T-helper 2 cell (primary cell): ENCODE results near the gene DNAH12.

ENCODE experiments used
- DNase-seq, 5 experiments: peaks; one replicate each; pipeline versions ENCODE4 v3.0.0 to v3.0.0-alpha.2; 2012 to 2022

DNAH12 gene

GRCh38 chr3:57298041-57298440 is 246.1 kb downstream of the DNAH12 start:
- no peak for DNase-seq

DNA sequence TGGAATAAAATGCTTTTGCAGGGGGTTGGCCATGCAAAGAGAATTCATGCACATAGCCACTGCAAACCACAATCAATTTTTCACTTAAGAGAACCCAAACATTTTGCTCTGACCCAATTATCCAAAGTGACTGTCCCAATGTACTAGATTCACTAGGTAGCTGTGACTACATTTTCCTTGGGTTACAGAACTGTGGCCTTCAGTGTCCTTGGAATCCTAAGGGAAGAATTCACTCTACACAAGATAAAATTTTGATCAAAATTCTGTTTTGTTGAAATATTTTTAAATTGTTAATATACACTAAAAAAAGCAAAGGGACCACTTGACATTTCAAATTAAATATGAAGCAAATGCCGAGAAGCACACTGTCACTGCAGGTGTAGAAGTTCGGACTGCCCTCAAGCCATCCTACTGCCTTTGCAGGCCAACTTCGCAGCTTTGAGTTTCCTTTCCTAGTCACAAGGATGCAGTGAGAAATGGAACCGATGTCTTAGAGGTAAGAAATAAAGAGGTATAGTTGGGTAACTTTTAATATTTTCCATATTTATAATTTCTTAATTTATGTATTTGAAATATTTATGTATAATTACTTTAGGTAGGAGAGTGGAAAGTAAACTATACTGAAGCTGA is 251.1 kb downstream of the DNAH12 start:
- no peak for DNase-seq

DNA sequence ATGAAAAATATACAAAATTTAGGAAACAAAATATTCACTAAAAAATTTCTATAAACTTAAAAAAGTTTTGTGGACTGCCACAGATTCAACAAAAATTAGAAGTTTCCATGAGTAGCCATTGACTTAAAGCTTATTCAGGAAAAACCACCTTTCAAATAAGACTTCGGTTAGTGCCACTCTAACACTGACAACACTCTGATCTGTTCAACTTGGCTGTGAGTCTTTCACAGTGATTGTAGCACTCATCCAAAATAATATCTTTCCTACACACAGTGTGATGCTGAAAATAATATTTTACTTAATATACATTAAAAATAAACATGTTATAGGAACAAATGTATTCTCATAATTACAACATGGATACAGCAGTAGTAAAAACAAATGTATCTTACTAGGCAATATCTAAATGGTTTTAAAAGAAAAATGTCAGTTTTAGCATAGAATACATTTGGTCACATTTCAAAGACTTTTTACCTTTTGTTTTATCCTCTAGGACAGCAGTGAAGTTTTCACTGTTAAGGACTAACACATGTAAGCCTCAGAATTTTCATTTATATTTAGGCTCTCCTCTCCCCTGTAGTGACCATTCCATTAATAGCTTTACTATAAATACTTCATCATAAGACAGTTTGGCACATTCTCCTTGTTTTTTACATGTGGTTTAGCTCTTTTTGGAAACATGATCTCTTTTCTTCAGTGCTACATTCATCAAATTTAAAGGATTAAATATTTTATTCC is 251.8 kb downstream of the DNAH12 start, which contains the start of gene ASB14:
Gene ASB14, minus strand, starts transcription at position 527 of the 738 bp plus-strand sequence. CDS start 652 bp downstream, outside the sequence.
- DNase-seq: no peak

GRCh38 chr3:57288403-57288802 is 255.7 kb downstream of the DNAH12 start:
- DNase-seq: no peak

DNA sequence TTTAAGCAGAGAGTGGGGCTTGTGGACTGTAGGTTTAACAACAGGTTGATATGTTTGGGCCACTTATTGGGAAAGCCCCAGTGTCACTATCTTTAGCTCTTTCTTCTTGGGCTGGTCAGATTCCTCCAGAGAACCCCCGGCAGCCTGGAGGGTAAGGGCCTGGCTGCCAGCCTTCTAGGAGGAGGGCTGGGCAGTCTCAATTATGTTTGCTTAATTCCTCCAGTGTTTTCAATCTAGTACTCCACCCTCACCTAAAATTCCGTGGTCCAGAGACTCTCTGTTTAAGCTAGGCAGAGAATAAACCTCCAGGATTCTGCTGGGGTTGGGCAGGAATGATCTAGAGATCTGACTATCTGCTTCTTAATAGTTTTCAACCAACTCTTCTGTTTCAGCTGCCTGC is 256.9 kb downstream of the DNAH12 start:
- DNase-seq: no peak

GRCh38 chr3:57283334-57283733 is 260.8 kb downstream of the DNAH12 start:
- DNase-seq: no peak

- DNase-seq: peak in 1 of 5 experiments; percentile 32
Measured at GRCh38 chr3:57281715-57282114, 262.4 kb downstream of the DNAH12 start.

GRCh38 chr3:57279685-57280084 is 264.5 kb downstream of the DNAH12 start:
- no peak for DNase-seq

GRCh38 chr3:57278237-57278636 is 265.9 kb downstream of the DNAH12 start:
- DNase-seq: no peak

- DNase-seq: no peak
Measured at GRCh38 chr3:57275393-57275792, 268.8 kb downstream of the DNAH12 start.

- DNase-seq: no peak
Measured at GRCh38 chr3:57274845-57275244, 269.3 kb downstream of the DNAH12 start.

GRCh38 chr3:57268416-57268815 is 275.7 kb downstream of the DNAH12 start:
- no peak for DNase-seq

GRCh38 chr3:57261929-57262328 is 282.2 kb downstream of the DNAH12 start:
- DNase-seq: no peak

GRCh38 chr3:57261119-57261518 is 283.0 kb downstream of the DNAH12 start:
- DNase-seq: no peak

DNA sequence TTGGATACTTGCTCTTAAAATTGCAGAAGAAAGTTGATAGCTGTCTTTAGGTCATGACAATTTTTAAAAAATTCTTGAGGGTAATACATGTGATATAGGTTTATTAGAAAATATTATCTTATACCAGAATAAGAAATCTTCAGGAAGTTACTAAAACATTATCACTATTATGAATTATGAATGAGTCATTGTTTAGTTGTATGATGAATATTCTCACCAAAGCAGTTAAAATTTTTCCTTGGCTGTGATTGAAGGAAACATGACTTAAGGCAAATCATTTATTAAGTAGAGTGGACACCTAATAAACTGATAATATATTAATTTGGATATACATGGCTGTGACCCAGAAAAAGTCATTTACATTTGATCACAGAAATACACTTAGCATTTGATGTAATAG is 286.5 kb downstream of the DNAH12 start:
- DNase-seq: no peak

DNA sequence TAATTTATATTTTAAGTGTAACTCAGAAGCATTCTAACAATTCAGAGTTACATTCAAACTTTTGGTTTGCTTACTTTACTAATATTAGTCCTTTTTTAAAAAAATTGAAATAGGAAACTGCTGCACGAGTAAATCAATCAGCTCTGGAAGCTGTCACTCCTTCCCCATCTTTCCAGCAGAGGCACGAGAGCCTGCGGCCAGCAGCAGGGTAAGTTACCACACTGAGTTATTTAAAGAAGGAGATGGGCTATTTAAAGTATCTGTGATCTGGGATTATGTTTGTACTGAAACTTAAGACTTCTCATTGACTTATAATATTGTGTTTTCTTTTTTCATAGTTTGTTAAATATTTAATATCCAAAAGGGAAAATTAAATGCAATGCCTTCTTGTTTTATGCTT is 287.3 kb downstream of the DNAH12 start:
- DNase-seq: no peak

- DNase-seq: no peak
Measured at GRCh38 chr3:57252404-57252803, 291.7 kb downstream of the DNAH12 start.

DNA sequence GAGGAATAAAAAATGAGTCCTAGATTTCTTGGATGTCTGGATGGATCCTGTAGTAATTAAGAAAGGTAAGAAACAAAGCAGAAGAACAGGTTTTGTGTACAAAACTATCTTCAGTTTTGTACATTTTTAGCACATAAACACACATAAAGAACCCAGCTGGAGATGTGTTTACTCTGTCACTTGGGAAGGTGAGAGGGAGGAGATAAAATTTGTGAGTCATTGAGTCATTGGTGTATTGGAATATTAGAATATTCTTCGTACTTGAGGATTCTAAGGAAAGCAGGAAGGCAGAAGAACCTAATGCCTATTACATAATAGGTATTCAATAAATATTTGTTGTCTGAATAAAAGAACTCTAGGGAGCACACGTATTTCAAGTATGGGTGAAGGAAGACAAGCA is 299.2 kb downstream of the DNAH12 start:
- DNase-seq: no peak
